GM12891 (cell line): ENCODE measurements around the gene CAPN10.

ENCODE experiments used
- PAX5 ChIP-seq: IDR thresholded peaks from 2 replicates; pipeline ENCODE4 v1.6.1; 2011; ENCODE audit warnings: low read length, moderate library complexity, mild to moderate bottlenecking; ENCODE audit not compliant: insufficient read depth, severe bottlenecking
- POLR2A ChIP-seq: IDR thresholded peaks from 2 replicates; pipeline ENCODE4 v1.6.1; 2011; ENCODE audit warnings: low read depth, low read length, control low read depth
- POLR2AphosphoS5 ChIP-seq: IDR thresholded peaks from 2 replicates; pipeline ENCODE4 v1.6.1; 2011; ENCODE audit warnings: low read depth, low read length, control low read depth
- POU2F2 ChIP-seq: IDR thresholded peaks from 2 replicates; pipeline ENCODE4 v1.6.1; 2011; ENCODE audit warnings: low read depth, mild to moderate bottlenecking, control low read depth, low read length, moderate library complexity
- SPI1 ChIP-seq: IDR thresholded peaks from 2 replicates; pipeline ENCODE4 v1.6.1; 2011; ENCODE audit warnings: low read depth, low read length, control low read depth
- TAF1 ChIP-seq: IDR thresholded peaks from 2 replicates; pipeline ENCODE4 v1.6.1; 2011; ENCODE audit warnings: low read depth, low read length, control low read depth

DNA sequence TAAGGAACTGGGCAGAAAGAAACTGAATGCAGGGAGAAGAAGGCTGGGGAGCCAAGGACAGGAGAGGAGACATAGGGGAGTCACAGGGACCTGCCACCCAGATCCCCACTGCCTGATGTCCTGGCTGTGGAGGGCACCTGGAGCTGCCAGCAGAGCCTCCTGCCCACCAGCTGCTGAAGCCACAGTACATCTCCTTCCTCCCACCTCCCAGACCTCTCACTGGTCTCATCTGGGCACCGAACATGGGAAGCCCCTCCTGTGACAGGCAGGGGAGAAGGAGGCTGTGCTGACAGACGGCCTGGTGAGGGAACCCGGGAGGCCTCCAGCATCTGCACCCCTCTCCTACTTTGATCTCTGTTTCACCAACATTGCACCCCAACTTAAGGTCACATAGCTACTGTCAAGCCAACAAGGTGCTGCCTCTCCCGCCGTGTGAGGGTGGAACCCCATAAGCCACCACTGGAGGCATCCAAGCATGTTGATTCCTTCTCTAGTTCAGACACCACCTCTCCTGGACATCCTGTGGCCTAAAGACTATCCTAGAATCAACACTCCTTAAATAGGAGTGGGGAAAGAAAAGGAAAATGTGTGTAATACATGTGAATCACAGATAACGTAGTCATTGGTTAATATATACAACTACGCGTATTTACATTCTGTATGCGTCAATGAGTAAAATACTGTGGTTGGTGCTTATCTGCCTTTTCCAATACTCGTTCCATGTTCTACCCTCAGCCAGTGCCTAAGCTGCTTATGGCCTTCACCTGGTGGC is 21.8 kb upstream of the CAPN10 start:
- 0 out of 2 replicates have a peak, but pooled peaks have one; percentile 5 for TF ChIP-seq POLR2A
- TF ChIP-seq POLR2AphosphoS5 = 0 out of 2 replicates have a peak, but pooled peaks have one; percentile 35
- no peak for TF ChIP-seq TAF1
- 0 out of 2 replicates have a peak, but pooled peaks have one; percentile 24 for TF ChIP-seq POU2F2
- TF ChIP-seq PAX5 = no peak
- no peak for TF ChIP-seq SPI1
